ENCODE measurements around the gene LRRC8A.

DNA sequence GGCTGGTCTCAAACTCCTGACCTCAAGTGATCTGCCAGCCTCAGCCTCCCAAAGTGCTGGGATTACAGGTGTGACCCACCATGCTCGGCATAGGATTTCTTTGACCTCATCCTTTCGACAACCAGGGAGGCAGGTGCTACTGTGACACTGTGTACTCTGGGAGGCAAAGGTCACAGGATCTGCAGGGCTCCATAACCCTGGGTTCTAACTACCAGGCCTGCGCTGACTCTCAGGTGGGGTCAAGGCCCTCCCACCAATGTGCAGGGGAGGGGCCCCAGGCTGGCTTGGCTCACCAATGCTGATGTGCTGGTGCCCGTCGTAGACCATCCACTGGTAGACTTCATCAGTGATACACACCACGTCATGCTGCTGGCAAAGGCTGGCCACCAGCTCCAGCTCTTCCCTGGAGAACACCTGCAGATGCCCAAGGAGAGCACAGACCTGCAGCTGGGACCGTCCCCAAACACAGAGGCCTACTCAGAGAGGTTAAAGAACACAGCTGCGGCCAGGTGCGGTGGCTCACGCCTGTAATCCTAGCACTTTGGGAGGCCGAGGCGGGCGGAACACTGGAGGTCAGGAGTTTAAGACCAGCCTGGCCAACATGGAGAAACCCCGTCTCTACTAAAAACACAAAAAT lies 45.3 kb upstream of the LRRC8A start:
- TF ChIP-seq, protein P1, sequence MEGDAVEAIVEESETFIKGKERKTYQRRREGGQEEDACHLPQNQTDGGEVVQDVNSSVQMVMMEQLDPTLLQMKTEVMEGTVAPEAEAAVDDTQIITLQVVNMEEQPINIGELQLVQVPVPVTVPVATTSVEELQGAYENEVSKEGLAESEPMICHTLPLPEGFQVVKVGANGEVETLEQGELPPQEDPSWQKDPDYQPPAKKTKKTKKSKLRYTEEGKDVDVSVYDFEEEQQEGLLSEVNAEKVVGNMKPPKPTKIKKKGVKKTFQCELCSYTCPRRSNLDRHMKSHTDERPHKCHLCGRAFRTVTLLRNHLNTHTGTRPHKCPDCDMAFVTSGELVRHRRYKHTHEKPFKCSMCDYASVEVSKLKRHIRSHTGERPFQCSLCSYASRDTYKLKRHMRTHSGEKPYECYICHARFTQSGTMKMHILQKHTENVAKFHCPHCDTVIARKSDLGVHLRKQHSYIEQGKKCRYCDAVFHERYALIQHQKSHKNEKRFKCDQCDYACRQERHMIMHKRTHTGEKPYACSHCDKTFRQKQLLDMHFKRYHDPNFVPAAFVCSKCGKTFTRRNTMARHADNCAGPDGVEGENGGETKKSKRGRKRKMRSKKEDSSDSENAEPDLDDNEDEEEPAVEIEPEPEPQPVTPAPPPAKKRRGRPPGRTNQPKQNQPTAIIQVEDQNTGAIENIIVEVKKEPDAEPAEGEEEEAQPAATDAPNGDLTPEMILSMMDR (IDR thresholded peaks at IDR 0.05): no peak
- TF ChIP-seq POLR2A (IDR thresholded peaks at IDR 0.05) (no peak), EP300 (IDR thresholded peaks at IDR 0.05) (no peak)
